CD4-positive, alpha-beta T cell treated with Interleukin-17A for 1 hour (primary cell): ENCODE measurements around the gene LPAR3.
A peak's percentile ranks its signal among the peaks of the same experiment; 100 is the strongest.
"Not testable (repeated sequence)": the region's sequence is repeated elsewhere in the genome, so short reads cannot be mapped to it uniquely, and the experiment has no call there.

ENCODE experiments used
- DNase-seq: peaks from one replicate; pipeline ENCODE4 v3.0.0-alpha.2; 2020

LPAR3 gene

GRCh38 chr1:84892705-84893618 lies at the start of gene LPAR3:
Gene LPAR3 (minus strand): TSS chr1:84893206. CDS start chr1:84866120, 27,086 bp downstream.
- DNase-seq: peak; percentile 12

DNA sequence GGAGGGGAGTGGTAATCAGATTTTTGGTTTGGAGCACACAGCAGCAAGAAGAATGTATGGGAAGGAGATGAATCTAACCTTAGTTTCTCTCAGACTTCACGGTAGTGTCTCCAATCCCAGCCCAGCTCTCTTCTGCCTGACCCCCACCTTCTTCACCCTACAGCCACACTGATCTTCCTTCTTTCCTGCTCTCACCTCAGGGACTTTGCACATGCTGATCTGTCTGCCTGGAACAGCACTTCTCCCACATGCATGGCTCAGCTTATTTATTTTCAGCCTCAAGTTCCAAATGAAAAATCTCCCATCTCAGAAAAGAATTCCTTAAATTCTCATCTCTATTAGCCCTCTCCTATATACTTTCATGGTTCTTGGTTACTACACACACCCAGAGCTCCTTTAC lies 48.8 kb upstream of the LPAR3 start:
- no peak for DNase-seq

- no peak for DNase-seq
These were observed 47.5 kb upstream of the LPAR3 start for GRCh38 chr1:84940481-84940880.

DNA sequence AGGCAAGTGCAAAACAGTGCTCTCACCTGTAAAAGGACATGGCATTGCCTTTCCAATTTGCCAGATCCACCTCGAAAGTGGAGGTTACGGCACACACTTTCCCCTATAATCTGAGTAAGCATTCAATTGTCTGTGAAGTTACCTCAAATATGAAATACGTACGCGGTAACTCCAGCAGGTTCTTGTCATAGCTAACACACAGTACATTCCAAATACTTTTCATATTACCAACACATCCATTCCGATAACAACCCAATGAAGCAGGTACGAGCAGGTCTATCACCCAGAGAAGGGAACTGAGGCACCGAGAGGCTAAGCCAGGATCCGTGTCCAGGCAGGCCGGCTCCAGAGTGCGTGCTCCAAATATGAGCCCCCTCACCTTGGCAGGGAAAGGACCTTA lies 46.8 kb upstream of the LPAR3 start:
- no peak for DNase-seq

DNA sequence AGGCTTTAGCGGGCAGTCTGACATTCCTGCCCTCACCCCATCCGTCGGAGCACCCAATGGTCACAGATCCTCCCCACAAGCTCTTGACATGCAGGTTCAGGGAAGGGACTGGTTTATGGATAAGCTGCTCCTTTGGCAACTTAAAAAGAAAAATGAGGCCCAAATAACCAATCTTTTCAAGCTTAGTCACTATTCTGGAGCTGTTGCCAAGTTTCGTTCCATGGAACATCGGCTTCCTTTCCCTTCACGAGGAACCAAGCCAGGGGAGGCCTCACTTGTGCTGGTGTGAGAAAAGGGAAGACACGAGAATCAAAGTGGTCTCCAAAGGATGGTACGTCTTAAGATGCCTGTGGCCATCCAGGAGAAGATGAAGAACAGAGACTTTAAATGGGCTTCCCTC lies 46.1 kb upstream of the LPAR3 start:
- no peak for DNase-seq

GRCh38 chr1:84936116-84936810 lies 43.3 kb upstream of the LPAR3 start:
- DNase-seq: peak; percentile 71

GRCh38 chr1:84933011-84933611 lies 40.1 kb upstream of the LPAR3 start:
- DNase-seq: no peak

- no peak for DNase-seq
These were observed 37.8 kb upstream of the LPAR3 start for GRCh38 chr1:84930831-84931230.

- no peak for DNase-seq
These were observed 37.3 kb upstream of the LPAR3 start for GRCh38 chr1:84930329-84930728.

DNA sequence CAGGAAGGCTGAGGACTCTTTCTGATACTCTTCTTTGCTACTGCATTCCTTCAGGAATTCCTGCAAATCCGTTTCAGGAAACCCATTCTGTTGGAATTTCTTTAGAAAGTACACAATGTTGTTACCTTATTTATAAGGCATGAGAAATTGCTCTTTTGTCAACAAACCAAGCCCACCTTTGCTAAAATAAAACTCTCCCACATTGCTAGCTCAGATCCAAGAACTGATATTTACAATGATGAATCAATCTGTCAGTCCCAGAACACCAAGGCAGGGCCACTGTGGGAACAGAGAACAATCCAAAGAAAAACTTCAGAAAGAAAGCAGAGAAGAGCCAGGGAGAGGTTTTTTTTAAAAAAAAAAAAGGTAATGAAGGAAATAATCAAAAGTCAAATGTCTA lies 36.6 kb upstream of the LPAR3 start:
- DNase-seq: no peak

- no peak for DNase-seq
These were observed 36.0 kb upstream of the LPAR3 start for GRCh38 chr1:84928979-84929378.

DNA sequence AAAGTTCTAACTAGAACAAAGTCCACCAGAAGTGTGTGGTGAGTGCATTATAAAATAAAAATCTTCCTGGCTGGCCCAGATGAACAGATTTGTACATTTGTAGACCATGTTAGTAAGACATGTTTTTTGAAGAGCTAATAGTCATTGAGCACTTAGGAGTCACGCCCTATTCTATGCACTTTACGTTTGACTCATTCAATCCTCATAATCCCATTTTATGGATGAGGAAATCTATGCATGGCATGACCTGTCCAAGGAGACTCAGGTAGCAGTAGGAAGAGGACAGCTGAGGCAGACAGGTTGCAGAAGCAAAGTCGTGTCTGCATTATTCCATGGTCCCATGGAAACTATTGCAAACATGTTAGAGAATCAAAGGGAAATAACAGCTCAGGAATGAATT lies 30.3 kb upstream of the LPAR3 start:
- DNase-seq: no peak

GRCh38 chr1:84920159-84920558 lies 27.2 kb upstream of the LPAR3 start:
- DNase-seq: no peak

GRCh38 chr1:84919461-84919970 lies 26.5 kb upstream of the LPAR3 start:
- DNase-seq: no peak

DNA sequence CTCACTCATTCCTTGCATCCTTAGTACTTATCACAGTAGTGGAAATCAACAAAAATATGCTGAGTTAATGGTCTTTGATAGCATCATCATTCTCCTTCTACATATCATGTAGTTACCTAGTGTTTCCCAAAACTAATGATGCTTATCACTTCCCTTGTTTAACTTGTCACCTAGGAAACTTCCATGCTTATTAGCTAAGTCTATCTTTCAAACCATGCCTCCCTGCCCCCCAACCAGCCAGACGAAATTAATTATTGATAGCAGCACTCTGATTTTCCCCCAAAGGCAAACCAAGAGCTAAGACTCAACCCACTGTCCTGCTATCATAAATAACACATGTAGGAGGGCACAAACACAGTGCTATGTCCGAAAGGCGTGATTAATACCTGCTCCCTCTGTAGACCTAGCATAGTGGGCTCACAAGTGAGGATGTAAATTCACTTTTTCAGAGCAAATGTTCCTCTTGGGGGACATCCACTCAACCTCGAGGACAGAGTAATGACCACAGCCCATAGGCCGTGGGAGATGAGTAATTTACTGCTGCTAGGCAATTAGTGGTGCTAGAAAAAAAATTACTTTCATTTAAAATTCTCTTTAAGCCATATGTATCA lies 25.8 kb upstream of the LPAR3 start:
- no peak for DNase-seq

GRCh38 chr1:84916897-84917296 lies 23.9 kb upstream of the LPAR3 start:
- no peak for DNase-seq

DNA sequence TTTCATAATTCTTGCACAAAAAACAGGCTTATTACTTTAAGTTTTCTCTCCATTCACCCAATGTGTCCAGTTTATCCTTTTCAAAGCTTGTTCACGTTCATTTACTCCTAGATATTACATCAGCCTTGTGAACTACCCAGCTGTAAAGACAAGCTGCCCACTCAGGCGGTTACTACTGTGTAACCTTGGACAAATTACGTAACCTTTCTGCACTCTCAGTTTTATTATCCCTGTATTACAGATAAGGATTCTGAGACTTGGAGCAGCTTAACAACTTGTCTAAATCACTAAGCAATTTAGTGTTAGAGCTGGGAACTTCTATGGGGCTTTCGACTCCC lies 20.5 kb upstream of the LPAR3 start:
- DNase-seq: no peak

DNA sequence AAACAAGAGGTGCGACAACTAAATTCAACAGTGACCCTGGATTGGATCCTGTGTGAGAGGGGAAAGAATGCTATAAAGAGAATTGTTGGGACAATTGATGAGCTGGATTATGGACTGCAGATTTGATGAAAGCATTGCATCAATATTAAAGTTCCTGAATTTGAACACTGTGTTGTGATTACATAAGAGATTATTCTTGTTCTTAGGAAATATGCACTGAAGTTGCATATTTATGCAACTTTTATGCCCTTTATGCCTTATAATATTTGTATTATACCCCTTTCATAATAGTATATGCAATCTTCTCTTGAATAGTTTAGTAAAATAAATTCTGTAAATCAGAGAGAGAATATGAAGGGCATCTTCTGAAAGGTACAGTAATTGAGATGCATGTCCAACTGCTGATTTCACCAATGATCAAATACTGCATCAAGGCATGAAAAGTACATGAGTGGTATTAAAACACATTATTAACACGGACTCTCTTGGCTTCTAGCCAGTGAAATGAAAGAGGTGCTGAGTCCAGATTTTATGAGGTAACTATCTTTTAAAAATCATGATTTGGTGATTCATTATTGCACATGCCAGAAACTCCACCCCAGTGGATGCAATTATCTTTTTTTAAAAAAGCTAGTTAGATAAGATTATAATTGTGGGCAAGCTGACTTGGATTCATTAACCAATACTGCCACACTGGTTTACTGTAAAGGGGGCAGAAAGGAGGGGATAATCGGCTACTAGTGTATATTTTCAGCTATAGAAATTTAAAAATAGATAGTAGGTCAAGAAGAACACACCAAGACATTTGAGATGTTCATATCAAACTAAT lies 19.9 kb upstream of the LPAR3 start:
- no peak for DNase-seq

GRCh38 chr1:84908746-84909464 lies 15.9 kb upstream of the LPAR3 start:
- not testable (repeated sequence) for DNase-seq

GRCh38 chr1:84907095-84907827 lies 14.3 kb upstream of the LPAR3 start:
- DNase-seq: no peak

- not testable (repeated sequence) for DNase-seq
These were observed 9.7 kb upstream of the LPAR3 start for GRCh38 chr1:84902727-84903126.
